ENCODE measurements around the gene PML. TPM values are rescaled to one million over a fixed set of nuclear protein-coding genes. Genes with fewer than 3 reads are reported as not detected.
A peak's percentile ranks its signal among the peaks of the same experiment; 100 is the strongest.
"Not testable (repeated sequence)": the region's sequence is repeated elsewhere in the genome, so short reads cannot be mapped to it uniquely, and the experiment has no call there.

The PML gene
- total RNA-seq, 1 experiment from 2014 or later: 120 TPM

DNA sequence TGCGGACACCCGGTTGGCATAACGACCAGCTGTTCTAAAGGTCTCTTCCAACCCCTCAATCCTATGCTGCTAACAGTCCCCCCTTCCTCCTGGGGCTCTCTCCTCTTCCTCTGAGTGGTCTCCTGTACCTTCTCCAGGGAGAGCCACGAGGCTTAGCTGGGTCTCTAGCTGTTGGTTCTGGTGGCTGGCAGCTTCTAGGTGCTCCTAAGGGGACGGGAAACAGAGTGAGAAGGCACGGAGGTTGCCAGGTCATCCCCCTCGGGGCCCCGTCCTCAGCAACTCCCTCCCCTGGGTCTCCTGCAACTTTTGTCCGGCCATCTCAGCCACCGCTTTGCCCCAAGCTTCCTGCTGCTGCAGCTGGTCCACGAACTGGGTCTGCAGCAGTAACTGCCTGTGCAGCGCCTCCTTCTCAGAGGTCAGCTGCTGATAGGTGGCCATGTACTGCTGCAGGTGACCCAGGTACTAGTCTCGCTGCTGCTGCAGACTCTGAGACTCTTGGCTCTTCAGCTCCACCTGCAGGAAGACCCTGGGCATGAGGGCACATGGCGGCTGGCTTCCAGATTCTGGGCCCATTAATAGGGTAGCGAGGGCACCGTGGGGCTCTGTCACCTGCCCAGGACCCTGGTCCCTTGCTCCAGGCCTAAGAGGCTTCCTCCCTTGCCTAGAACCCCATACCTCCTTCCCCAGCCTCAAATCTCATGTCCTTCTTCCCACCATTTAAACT is 78.3 kb downstream of the PML start:
- H3K9me3 Mint-ChIP-seq (ENCODE audit: low read depth, unreplicated experiment); H3K4me1 Mint-ChIP-seq (ENCODE audit: low read depth, unreplicated experiment); CTCF ChIA-PET; H3K27ac Mint-ChIP-seq (ENCODE audit: unreplicated experiment); intact Hi-C loops (cut with micrococcal nuclease; ENCODE audit: unreplicated experiment); BruUV-seq (replicated peaks); H3K36me3 Mint-ChIP-seq (ENCODE audit: insufficient read depth, unreplicated experiment); H3K4me3 Mint-ChIP-seq (ENCODE audit: low read depth, unreplicated experiment): not testable (repeated sequence)
- H3K27me3 Mint-ChIP-seq (ENCODE audit: unreplicated experiment): peaks cover 13% of the 10 kb centered on the region
- TF ChIP-seq, protein P1, sequence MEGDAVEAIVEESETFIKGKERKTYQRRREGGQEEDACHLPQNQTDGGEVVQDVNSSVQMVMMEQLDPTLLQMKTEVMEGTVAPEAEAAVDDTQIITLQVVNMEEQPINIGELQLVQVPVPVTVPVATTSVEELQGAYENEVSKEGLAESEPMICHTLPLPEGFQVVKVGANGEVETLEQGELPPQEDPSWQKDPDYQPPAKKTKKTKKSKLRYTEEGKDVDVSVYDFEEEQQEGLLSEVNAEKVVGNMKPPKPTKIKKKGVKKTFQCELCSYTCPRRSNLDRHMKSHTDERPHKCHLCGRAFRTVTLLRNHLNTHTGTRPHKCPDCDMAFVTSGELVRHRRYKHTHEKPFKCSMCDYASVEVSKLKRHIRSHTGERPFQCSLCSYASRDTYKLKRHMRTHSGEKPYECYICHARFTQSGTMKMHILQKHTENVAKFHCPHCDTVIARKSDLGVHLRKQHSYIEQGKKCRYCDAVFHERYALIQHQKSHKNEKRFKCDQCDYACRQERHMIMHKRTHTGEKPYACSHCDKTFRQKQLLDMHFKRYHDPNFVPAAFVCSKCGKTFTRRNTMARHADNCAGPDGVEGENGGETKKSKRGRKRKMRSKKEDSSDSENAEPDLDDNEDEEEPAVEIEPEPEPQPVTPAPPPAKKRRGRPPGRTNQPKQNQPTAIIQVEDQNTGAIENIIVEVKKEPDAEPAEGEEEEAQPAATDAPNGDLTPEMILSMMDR (IDR thresholded peaks at IDR 0.05; ENCODE audit: unreplicated experiment): peak; percentile 31
- DNase-seq: peak; percentile 78

GRCh38 chr15:74075781-74076180 is 81.3 kb downstream of the PML start:
- intact Hi-C loops (cut with micrococcal nuclease; ENCODE audit: unreplicated experiment); CTCF ChIA-PET; BruUV-seq (replicated peaks); H3K4me3 Mint-ChIP-seq (ENCODE audit: low read depth, unreplicated experiment); H3K36me3 Mint-ChIP-seq (ENCODE audit: insufficient read depth, unreplicated experiment); DNase-seq; H3K9me3 Mint-ChIP-seq (ENCODE audit: low read depth, unreplicated experiment); H3K27ac Mint-ChIP-seq (ENCODE audit: unreplicated experiment); H3K4me1 Mint-ChIP-seq (ENCODE audit: low read depth, unreplicated experiment): not testable (repeated sequence)
- H3K27me3 Mint-ChIP-seq (ENCODE audit: unreplicated experiment): peaks cover 13% of the 10 kb centered on the region

GRCh38 chr15:74082450-74082849 is 87.9 kb downstream of the PML start, which contains the start of gene GOLGA6A:
TSS of gene GOLGA6A (minus strand) at chr15:74082550. CDS start at chr15:74082509, 41 bp downstream.
- H3K27ac Mint-ChIP-seq (ENCODE audit: unreplicated experiment); H3K4me3 Mint-ChIP-seq (ENCODE audit: low read depth, unreplicated experiment); H3K36me3 Mint-ChIP-seq (ENCODE audit: insufficient read depth, unreplicated experiment); BruUV-seq (replicated peaks); H3K4me1 Mint-ChIP-seq (ENCODE audit: low read depth, unreplicated experiment); H3K27me3 Mint-ChIP-seq (ENCODE audit: unreplicated experiment); H3K9me3 Mint-ChIP-seq (ENCODE audit: low read depth, unreplicated experiment); DNase-seq; intact Hi-C loops (cut with micrococcal nuclease; ENCODE audit: unreplicated experiment); CTCF ChIA-PET: not testable (repeated sequence)

DNA sequence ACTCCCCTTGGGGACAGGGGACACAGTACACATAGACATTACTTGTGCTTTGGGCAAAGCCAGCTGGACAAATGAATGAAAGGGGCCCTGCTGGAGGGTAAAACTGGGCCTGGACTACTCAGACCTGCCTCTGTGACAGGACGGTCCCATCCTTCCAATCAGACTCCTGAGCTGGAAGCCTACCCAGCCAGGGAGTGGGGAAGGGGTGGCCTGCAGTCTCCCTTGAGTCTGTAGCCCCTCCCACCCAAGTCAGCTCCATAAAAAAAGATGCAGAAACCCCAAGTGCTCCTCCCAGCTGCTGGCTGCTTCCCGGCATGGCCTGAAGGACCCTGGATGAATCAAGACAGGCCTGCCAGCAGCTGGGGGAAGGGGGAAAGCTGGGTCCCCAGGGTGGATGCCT is 100.1 kb downstream of the PML start:
- BruUV-seq (replicated peaks); CTCF ChIA-PET; H3K4me3 Mint-ChIP-seq (ENCODE audit: low read depth, unreplicated experiment); intact Hi-C loops (cut with micrococcal nuclease; ENCODE audit: unreplicated experiment); H3K4me1 Mint-ChIP-seq (ENCODE audit: low read depth, unreplicated experiment); H3K27me3 Mint-ChIP-seq (ENCODE audit: unreplicated experiment); DNase-seq; H3K27ac Mint-ChIP-seq (ENCODE audit: unreplicated experiment); H3K9me3 Mint-ChIP-seq (ENCODE audit: low read depth, unreplicated experiment); H3K36me3 Mint-ChIP-seq (ENCODE audit: insufficient read depth, unreplicated experiment): not testable (repeated sequence)

DNA sequence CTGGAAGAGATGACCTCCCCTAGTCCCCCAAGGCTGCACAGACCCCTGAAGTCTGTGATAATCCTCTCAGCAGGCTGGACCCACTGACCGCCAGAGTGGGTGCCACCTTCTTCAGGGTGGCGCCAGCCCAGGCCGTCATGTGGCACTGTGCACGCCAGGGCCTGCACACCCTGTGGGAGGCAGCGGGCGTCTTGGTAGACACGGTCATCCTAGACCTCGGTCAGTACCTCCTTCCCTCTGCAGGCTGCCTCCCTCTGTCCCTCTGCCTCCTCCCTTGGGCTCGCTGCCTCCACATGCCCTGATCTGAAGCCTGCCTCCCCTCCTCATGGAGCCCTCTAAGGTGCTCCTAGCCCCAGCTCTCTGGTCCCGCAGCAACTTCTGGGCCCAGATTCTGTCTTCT is 101.1 kb downstream of the PML start:
- H3K4me3 Mint-ChIP-seq (ENCODE audit: low read depth, unreplicated experiment); CTCF ChIA-PET; intact Hi-C loops (cut with micrococcal nuclease; ENCODE audit: unreplicated experiment); H3K27me3 Mint-ChIP-seq (ENCODE audit: unreplicated experiment); DNase-seq; H3K27ac Mint-ChIP-seq (ENCODE audit: unreplicated experiment); H3K36me3 Mint-ChIP-seq (ENCODE audit: insufficient read depth, unreplicated experiment); BruUV-seq (replicated peaks); H3K4me1 Mint-ChIP-seq (ENCODE audit: low read depth, unreplicated experiment); H3K9me3 Mint-ChIP-seq (ENCODE audit: low read depth, unreplicated experiment): not testable (repeated sequence)

- H3K9me3 Mint-ChIP-seq (ENCODE audit: low read depth, unreplicated experiment); CTCF ChIA-PET; BruUV-seq (replicated peaks); DNase-seq; H3K27ac Mint-ChIP-seq (ENCODE audit: unreplicated experiment); H3K27me3 Mint-ChIP-seq (ENCODE audit: unreplicated experiment); H3K36me3 Mint-ChIP-seq (ENCODE audit: insufficient read depth, unreplicated experiment); H3K4me1 Mint-ChIP-seq (ENCODE audit: low read depth, unreplicated experiment); H3K4me3 Mint-ChIP-seq (ENCODE audit: low read depth, unreplicated experiment); intact Hi-C loops (cut with micrococcal nuclease; ENCODE audit: unreplicated experiment): not testable (repeated sequence)
These were observed 102.4 kb downstream of the PML start for GRCh38 chr15:74096753-74097474.

Other genes with a start within 250 kb of the PML start
- gene INSYN1, start 241.4 kb upstream of the PML start, total RNA-seq (2022): not detected in 2 replicates
- not detected in 2 replicates for gene TBC1D21, start 121.2 kb upstream of the PML start, total RNA-seq (2022)
- gene LOXL1, start 68.3 kb upstream of the PML start, total RNA-seq (2022): 2.1 and 2.2 TPM in 2 replicates
- gene STOML1, start 2.4 kb upstream of the PML start, total RNA-seq (2022): 18.3 and 19.7 TPM in 2 replicates
- gene GOLGA6A, start 87.8 kb downstream of the PML start, total RNA-seq (2022): not detected in 2 replicates
- gene ISLR2, start 135.9 kb downstream of the PML start, total RNA-seq (2022): not detected in 2 replicates
- gene ISLR, start 179.0 kb downstream of the PML start, total RNA-seq (2022): not detected in 2 replicates
- 5.9 and 8.4 TPM in 2 replicates for gene STRA6, start 208.1 kb downstream of the PML start, total RNA-seq (2022)
- gene CCDC33, start 241.6 kb downstream of the PML start, total RNA-seq (2022): 2.1 and 2.7 TPM in 2 replicates